HG03439 (cell line): Measurements from ENCODE around the gene MAG.

Experiments
- ATAC-seq: cut with Tn5 transposase; IDR thresholded peaks from one replicate; pipeline ENCODE4 v1.9.1; 2021; ENCODE audit warnings: mild to moderate bottlenecking, moderate library complexity; ENCODE audit not compliant: unreplicated experiment

MAG gene, protein sequence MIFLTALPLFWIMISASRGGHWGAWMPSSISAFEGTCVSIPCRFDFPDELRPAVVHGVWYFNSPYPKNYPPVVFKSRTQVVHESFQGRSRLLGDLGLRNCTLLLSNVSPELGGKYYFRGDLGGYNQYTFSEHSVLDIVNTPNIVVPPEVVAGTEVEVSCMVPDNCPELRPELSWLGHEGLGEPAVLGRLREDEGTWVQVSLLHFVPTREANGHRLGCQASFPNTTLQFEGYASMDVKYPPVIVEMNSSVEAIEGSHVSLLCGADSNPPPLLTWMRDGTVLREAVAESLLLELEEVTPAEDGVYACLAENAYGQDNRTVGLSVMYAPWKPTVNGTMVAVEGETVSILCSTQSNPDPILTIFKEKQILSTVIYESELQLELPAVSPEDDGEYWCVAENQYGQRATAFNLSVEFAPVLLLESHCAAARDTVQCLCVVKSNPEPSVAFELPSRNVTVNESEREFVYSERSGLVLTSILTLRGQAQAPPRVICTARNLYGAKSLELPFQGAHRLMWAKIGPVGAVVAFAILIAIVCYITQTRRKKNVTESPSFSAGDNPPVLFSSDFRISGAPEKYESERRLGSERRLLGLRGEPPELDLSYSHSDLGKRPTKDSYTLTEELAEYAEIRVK

DNA sequence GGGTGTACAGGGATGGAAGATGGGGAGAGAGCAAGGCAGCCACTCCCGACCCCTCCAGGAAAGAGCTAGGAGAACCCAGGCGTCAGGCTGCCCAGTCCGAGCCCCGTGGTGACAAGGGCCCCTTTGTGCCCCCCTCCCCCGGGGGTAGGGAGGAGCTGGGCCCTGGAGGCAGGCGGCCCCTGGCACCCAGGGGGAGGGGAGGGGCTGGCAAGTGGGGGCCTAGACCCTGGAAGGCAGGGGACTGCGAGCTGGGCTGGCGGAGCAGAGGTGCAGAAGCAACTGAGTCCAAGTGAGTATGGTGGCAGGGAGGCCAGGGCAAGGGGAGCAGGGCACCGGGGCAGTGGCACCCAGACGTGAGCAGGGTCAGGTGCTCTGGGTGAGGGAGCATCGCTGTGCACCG lies at the start of gene MAG:
MAG (plus strand) TSS at position 246 of the 400 bp plus-strand sequence. CDS start 3,248 bp downstream, outside the sequence.
- no peak for ATAC-seq

DNA sequence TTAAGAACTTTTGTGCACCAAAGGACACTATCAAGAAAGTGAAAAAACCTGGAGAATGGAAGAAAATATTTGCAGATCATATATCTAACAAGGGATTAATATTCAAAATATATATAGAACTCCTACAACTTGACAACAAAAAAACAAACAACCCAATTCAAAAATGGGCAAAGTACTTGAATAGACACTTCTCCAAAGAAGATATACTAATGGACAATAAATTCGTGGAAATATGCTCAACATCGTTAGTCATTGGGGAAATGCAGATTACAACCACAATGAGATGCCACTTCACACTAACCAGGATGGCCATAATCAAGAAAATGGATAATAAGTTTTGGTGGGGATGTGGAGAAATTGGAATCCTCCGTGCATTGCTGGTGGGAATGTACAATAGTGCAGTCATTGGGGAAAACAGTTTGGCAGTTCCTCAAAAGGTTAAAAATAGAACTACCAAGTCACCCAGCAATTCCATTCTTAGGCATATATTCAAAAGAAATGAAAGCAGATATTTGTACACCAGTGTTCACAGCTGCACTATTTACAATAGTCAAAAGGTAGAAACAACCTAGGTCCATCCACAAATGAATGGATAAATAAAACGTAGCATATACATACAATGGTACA lies 45.4 kb upstream of the MAG start:
- ATAC-seq, result no peak

DNA sequence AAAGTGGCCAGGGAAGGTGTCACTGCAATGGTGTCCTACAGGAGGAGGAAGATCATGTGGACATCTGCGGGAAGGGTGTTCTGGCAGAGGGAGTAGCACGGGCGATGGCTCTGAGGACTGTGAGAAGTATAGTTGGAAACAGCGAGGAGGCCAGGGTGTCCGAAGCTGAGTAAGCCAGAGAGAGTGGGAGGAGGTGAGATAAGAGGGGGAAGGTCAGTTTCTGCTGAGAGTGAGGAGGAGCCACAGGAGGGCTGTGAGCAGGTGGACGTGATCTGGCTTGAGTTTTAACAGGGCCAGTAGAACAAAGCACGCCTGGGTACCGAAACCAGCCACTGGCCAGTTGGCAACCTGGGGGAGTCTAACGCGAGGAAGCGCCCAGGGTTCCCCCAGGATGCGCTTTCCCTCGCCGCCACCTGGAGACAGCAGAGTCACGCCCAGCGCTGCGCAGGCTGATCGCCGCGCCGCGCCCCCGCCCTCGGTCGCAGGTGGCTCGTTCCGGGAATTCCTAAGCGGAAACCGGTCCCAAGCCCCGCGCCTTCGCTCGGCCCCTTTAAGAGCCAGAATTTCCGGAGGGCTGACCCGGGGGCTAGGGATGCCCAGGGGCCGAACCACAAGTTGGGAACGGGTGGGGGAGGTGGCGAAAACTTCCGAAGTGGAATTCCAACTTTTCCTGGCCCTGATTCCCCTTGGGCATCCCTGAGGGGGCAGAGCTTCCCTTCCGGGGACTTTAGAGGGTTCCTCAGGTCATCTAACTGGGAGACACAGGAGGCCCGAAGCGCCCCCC lies 44.2 kb upstream of the MAG start:
- peak; percentile 49 for ATAC-seq

DNA sequence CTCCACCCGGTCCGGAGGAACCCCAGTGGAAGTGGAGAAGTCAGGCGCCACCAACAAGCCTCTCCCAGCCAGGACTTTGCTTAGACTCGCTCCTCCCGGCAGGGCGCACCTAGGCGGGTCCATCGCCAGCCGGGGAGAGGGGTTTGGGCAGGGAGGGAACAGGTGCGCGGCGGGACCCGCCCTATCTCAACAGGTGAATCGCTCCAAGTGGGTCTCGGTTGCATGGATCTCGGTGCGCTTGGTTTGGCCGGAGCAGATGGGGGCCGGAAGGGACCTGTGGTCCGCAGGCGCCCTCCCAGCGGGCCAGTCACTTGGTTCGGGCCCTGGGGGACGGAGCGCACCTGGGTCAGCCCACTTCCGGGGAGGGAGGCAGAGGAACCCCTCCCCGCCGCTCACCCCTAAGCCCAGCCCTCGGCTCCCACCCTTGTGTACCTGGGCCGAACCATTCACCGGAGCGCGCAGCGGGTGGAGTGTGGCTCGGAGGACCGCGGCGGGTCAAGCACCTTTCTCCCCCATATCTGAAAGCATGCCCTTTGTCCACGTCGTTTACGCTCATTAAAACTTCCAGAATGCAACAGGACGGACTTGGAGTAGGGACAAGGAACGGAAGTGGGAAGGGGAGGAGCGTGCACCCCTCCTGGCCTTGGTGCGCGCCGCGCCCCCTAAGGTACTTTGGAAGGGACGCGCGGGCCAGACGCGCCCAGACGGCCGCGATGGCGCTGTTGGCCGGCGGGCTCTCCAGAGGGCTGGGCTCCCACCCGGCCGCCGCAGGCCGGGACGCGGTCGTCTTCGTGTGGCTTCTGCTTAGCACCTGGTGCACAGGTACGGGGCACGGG lies 43.4 kb upstream of the MAG start, which contains the start of gene LSR:
LSR (plus strand) TSS at position 693 of the 836 bp plus-strand sequence; CDS start at position 714, 21 bp downstream.
- ATAC-seq, result peak; percentile 71

DNA sequence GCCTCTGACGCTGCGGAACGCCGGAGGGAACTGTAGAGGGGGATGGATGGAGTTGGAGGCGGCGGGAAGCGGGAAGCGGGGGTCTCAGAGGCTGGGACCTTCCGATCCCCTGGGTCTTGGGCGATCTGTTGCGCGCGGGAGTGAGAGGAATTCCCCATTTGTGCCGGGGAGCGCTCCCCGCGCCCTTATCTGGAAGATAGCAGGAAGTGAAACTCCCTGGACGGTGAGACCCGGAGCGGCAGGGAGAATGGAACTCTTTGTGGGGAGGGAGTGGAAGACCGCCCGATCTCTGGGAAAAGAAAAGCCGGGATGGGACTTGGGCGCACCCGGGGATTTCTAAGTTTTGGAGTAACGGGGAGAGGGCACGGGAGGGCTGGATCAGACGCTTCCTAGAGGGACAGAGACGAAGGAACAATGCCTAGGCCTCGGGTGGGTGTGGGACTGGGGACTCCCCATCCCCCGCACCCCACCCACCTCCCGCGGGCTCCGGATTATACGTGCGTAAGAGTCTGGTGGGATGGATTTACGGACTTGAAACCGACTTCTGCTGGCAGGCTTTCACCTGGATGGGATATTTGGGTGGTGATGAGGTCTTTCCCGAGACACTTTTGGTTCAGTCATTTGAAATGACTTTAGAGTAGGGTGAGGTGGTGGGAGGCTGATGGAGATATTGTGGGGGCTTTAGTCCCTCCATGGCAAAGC lies 42.7 kb upstream of the MAG start:
- no peak for ATAC-seq

DNA sequence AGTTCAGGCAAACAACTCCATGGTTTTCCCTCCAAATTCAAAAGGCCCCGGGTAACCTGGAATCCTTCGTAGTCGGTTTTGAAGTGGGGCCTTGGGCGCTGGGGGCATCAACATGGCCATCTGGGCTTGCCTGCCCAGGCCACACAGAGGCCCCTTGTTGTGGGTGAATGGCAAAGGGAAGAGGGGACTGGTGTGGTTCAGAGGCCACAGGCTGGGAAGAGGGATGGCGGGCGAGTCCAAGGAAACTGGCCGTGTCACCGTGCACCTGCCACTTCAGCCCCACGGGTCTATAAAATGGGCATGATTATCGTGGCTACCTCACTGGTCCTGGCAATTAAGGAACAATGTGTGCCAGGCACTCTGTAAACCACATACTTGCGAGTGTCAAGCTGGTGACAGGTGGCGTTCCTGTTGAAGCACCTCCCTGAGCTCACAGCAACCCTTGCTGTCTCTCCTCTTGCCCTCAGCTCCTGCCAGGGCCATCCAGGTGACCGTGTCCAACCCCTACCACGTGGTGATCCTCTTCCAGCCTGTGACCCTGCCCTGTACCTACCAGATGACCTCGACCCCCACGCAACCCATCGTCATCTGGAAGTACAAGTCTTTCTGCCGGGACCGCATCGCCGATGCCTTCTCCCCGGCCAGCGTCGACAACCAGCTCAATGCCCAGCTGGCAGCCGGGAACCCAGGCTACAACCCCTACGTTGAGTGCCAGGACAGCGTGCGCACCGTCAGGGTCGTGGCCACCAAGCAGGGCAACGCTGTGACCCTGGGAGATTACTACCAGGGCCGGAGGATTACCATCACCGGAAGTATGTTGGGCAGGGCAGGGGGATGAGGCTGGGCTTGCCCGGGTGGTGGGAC lies 41.9 kb upstream of the MAG start:
- no peak for ATAC-seq

DNA sequence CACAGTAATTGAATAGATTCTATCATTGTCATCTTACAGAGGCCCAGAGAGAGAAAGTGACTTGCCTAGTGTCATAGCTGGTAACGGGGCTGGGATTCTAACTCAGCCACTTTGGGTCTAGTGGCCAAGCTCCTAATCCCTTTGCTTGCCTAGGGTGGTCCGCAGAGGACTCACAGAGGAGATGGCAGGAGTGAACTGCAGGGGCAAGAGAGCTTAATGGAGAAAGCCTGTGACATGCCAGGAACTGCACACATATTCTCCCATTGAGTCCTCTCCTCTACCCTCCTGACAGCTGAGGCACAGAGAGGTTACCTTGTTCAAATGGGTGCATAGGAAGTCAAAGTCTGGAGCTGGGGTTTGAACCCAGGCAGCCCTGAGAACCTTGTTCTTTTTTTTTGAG lies 40.5 kb upstream of the MAG start:
- no peak for ATAC-seq

DNA sequence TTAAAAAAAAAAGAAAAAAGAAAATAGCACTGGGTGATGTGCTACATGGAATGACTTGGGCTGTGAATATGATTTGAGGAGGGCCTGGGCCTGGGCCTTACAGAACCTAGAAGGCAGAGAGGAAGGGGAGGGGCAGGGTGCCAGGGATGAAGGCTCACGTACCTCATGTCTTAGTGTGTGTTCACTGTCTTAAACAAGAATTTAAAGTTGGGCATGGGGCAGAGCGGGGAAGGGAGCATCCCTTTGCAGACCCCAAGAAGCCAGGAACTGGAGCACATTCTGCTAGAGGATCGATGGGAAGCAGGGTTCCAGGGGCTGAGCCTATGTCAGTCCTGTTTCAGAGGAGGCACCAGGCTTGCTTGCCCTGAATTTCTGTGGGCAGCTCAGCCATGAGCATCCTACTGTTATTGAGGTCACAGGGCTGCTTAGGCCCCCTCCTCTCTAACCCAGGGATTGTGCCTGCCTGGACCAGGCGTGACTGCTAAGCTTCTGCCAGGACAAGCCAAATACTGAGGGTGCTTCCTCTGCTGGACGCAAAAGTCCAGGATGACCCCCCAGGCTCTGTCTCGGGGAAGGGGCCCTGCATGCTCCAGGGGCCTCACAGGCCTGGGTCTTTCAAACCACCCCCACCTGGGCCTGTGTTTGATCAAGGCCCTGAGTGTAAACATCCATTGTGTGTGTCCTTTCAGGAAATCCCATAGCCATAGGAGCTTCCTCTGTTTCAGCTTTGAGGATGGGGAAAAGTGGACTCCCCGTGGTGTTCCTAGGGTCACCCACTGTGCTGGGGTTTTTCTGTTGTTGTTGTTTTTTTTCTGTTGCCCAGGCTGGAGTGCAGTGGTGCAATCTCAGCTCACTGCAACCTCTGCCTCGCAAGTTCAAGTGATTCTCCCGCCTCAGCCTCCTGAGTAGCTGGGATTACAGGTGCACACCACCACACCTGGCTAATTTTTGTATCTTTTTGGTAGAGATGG lies 38.4 kb upstream of the MAG start:
- ATAC-seq, result no peak

DNA sequence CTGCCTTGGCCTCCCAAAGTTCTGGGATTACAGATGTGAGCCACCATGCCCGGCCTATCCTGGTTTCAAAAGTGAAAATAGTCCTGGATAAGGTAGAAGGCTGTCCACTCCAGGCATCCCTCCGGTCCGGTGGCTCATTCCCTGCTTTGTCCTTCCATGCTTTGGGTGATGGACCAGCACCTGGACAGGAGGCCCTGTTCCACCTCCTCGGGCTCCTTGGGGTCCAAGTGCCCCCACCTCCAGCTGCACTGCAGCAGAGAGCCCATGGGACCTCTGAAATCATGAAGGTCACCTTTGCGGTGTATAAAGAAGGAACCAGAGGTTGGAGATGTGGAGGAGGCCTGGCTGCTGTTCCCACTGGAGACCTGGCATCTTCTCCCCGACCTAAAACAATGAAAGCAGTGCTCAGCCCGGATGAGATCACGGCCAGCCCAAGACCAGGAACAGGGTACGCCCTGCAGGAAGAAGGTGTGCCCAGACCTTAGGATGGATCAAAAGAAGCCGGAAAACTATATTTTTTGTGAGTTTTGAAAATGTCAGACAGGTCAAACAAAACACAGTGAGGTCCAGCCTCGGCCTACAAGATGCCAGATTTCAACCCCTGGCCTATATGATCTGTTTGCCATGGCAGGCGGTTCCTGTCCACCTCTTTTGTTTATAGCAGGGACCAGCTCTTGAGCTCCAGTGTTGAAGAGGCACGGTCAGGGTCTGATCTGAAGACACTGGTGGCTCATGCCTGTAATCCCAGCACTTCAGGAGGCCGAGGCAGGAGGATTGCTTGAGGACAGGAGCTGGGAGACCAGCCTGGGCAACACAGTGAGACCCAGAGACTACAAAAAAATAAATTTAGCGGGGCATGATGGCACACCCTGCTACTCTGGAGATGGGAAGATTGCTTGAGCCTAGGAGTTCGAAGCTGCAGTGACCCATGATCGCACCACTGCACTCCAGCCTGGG lies 37.3 kb upstream of the MAG start:
- no peak for ATAC-seq

DNA sequence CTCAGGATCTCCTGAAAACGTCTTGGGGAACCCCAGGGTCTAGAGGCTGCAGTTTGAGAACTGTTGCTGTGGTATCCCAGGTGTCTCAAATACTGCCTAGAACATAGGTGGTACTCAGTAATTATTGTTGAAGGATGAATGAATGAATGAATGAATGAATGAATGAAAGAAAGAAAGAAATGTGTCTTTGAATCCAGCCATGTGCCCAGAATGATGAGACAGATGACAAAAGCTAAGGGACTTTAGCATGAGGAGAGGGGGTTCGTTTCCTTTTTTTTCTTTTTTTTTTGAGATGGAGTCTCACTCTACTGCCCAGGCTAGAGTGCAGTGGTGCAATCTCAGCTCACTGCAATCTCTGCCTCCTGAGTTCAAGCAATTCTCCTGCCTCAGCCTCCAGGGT lies 35.4 kb upstream of the MAG start:
- no peak for ATAC-seq

DNA sequence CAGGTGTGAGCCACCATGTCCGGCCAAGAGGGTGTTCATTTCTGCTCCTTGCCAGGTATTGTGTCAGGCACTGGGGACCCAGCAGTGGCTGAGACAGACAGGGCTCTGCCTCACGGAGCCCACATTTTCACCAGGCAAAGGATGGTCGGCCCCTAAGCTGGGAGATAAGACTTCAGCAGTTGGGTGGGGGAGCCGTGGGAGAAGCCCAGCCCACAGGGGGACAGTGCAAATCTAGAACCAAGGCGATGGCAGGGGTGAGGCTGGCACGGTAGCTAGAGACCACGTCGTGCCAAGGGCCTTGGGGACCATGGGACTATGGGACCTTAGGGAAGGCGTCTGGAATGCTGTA lies 34.9 kb upstream of the MAG start:
- no peak for ATAC-seq

DNA sequence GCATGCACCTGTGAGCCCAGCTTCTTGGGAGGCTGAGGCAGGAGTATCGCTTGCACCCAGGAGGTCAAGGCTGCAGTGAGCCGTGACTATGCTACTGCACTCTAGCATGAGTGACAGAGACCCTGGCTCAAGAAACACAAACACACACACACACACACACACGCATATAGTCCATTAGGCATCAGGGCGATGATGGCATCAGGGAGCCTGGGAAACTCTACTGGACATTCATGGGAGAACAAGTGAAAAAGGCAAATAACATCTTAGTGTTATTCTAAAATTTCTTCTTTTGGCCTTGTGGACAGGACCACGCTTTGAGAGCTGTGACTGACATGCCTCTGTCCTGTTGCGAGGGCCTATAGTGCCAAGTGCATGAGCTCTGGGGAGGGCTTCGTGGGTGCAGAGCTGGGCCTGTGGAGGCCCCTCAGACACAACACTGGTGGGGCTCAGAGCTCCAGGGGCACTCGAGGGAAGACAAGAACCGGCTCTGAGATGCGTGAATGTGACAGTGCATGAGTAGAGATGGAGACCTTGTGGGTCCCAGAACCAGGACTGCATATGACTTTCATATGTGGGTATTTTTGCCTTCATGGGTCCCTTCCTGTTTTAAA lies 31.2 kb upstream of the MAG start:
- ATAC-seq, result no peak

DNA sequence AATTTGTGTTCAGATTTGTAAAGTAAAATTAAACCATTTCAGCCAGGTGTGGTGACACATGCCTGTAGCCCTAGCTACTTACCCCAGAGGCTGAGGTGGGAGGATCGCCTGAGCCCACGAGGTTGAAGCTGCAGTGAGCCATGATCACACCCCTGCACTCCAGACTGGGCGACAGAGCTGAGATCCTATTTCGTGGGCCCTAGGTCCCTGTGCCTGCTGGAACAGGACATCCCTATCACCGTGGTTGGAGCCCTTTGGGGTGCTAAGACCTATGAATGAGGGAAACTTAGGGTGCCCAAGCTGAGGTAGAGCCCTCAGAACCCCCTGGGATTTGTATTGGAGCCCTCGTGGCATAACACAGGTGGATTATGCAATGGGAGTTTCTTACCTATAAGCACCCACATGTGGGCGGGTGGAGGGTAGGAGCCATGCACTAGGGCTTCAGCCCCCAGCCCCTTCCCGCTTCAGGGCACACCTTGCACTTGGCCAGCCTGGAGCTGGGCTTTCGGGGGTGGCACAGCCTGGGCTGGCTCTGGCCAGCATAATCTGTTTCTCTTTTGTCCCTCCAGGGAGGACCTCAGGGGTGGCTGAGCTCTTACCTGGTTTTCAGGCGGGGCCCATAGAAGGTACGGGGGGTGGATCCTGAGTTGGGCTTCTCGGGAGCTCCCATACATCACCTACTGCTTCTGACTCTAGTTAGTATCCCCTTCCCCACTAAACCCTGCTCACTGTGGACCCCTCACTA lies 30.4 kb upstream of the MAG start:
- ATAC-seq, result no peak

DNA sequence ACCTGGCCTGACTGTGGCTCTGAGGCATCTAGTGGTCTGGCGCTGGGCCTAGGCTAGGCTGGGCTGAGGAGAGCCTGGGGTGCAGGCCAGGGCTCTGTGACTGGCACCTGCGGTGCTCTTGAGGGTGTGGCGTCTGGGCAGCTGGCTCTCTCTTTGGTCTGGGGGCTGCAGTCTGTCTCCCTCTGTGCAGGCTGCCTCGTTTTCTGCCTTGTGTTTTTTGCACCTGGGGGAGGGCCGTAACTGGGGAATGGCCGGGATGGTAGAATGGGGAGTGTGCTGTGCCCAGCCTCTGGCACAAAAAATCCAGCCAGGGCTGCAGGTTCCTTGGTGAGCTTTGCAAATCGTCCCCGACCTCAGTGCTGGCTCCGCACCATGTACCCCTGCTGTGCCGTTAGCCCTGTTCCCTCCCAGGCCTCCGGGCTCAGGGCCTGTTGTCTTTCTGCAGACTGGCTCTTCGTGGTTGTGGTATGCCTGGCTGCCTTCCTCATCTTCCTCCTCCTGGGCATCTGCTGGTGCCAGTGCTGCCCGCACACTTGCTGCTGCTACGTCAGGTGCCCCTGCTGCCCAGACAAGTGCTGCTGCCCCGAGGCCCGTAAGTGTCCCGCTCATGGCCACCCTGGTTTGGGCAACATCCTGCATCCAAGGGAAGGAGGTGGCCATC lies 29.7 kb upstream of the MAG start:
- ATAC-seq, result no peak
